Neuronal stem cell (in vitro differentiated cells): ENCODE data around the gene FTSJ1.

Experiments
- DNase-seq: peaks from one replicate; pipeline ENCODE4 v3.0.0-alpha.2; 2013; ENCODE audit warnings: low spot score
- H2AFZ ChIP-seq: one replicate; pipeline ENCODE4 v1.6.1; 2013; ENCODE audit warnings: mild to moderate bottlenecking, low read length, inconsistent platforms
- H2AK5ac ChIP-seq: 2 replicates; pipeline ENCODE4 v1.6.1; 2013; ENCODE audit warnings: low read depth, mild to moderate bottlenecking, inconsistent platforms, low read length, moderate library complexity, mixed read lengths
- H2BK120ac ChIP-seq: 2 replicates; pipeline ENCODE4 v1.6.1; 2013; ENCODE audit warnings: low read depth, mild to moderate bottlenecking, inconsistent platforms, low read length, moderate library complexity, mixed read lengths
- H2BK12ac ChIP-seq: one replicate; pipeline ENCODE4 v1.6.1; 2013; ENCODE audit warnings: low read length, inconsistent platforms
- H2BK15ac ChIP-seq: 2 replicates; pipeline ENCODE4 v1.6.1; 2013; ENCODE audit warnings: mild to moderate bottlenecking, low read length, inconsistent platforms, mixed read lengths
- H2BK5ac ChIP-seq: one replicate; pipeline ENCODE4 v1.6.1; 2013; ENCODE audit warnings: inconsistent platforms, mild to moderate bottlenecking, low read length, moderate library complexity
- H3K14ac ChIP-seq: one replicate; pipeline ENCODE4 v1.6.1; 2013; ENCODE audit warnings: low read length, inconsistent platforms
- H3K18ac ChIP-seq: 2 replicates; pipeline ENCODE4 v1.6.1; 2013; ENCODE audit warnings: low read length, inconsistent platforms
- H3K23ac ChIP-seq: 2 replicates; pipeline ENCODE4 v1.6.1; 2013; ENCODE audit warnings: low read depth, mild to moderate bottlenecking, mixed read lengths, low read length, inconsistent platforms; ENCODE audit not compliant: poor library complexity
- H3K27ac ChIP-seq: replicated peaks from 3 replicates; pipeline ENCODE4 v1.5.1; 2013; ENCODE audit warnings: low read length, inconsistent platforms
- H3K27me3 ChIP-seq, 3 experiments: 2 replicates each; pipeline ENCODE4 v1.6.1; 2013; ENCODE audit warnings: low read length in 3 of 3, mild to moderate bottlenecking in 2 of 3, inconsistent platforms in 1 of 3, low read depth in 1 of 3, mixed read lengths in 1 of 3, moderate library complexity in 1 of 3; ENCODE audit not compliant: control insufficient read depth in 3 of 3, insufficient read depth in 3 of 3
- H3K36me3 ChIP-seq, 2 donors: replicated peaks in 1 of 2; 2 replicates each; pipeline ENCODE4 v1.6.1; 2013; ENCODE audit warnings: low read length in 2 of 2; ENCODE audit not compliant: control insufficient read depth in 2 of 2, insufficient read depth in 2 of 2
- H3K4ac ChIP-seq: 2 replicates; pipeline ENCODE4 v1.6.1; 2013; ENCODE audit warnings: inconsistent platforms, mild to moderate bottlenecking, low read length, moderate library complexity
- H3K4me1 ChIP-seq, 2 donors: 1 replicate in 1 of 2; 2 replicates in 1 of 2; pipeline ENCODE4 v1.6.1; 2013; ENCODE audit warnings: low read length in 2 of 2, low read depth in 1 of 2; ENCODE audit not compliant: control insufficient read depth in 2 of 2, insufficient read depth in 1 of 2
- H3K4me2 ChIP-seq: one replicate; pipeline ENCODE4 v1.6.1; 2013; ENCODE audit warnings: mild to moderate bottlenecking, low read length, inconsistent platforms; ENCODE audit not compliant: insufficient read depth, poor library complexity, severe bottlenecking
- H3K4me3 ChIP-seq, 2 donors: 2 replicates each; pipeline ENCODE4 v1.5.1; 2013; ENCODE audit warnings: low read length in 2 of 2, mild to moderate bottlenecking in 2 of 2, inconsistent platforms in 1 of 2, moderate library complexity in 1 of 2
- H3K79me1 ChIP-seq: one replicate; pipeline ENCODE4 v1.6.1; 2013; ENCODE audit warnings: low read depth, mild to moderate bottlenecking, inconsistent platforms, low read length, moderate library complexity
- H3K9ac ChIP-seq: one replicate; pipeline ENCODE4 v1.6.1; 2013; ENCODE audit warnings: mild to moderate bottlenecking, low read depth, low read length, inconsistent platforms; ENCODE audit not compliant: poor library complexity
- H3K9me3 ChIP-seq, 2 donors: replicated peaks in 1 of 2; 2 replicates each; pipeline versions ENCODE3 to v1.6.1; 2013; ENCODE audit warnings: low read length in 2 of 2, mild to moderate bottlenecking in 2 of 2, inconsistent platforms in 1 of 2, low read depth in 1 of 2, mixed read lengths in 1 of 2, moderate library complexity in 1 of 2; ENCODE audit not compliant: control insufficient read depth in 2 of 2, insufficient read depth in 1 of 2
- H4K8ac ChIP-seq: one replicate; pipeline ENCODE4 v1.6.1; 2013; ENCODE audit warnings: low read depth, mild to moderate bottlenecking, inconsistent platforms, low read length, moderate library complexity
- H4K91ac ChIP-seq: one replicate; pipeline ENCODE4 v1.6.1; 2013; ENCODE audit warnings: low read length, low read depth, mild to moderate bottlenecking, inconsistent platforms; ENCODE audit not compliant: poor library complexity
- WGBS, 2 donors: extraction: QIAGEN DNeasy Blood & Tissue Kit; methylation state at CpG; one replicate each; pipeline ENCODE4 v1.1.7; 2013; ENCODE audit warnings: missing lambda C conversion rate in 2 of 2, mixed read lengths in 1 of 2; ENCODE audit not compliant: insufficient read length in 2 of 2, insufficient replicate concordance in 1 of 2; ENCODE audit errors: extremely low coverage in 2 of 2; 5-methylcytosine and 5-hydroxymethylcytosine counted together

Gene FTSJ1

DNA sequence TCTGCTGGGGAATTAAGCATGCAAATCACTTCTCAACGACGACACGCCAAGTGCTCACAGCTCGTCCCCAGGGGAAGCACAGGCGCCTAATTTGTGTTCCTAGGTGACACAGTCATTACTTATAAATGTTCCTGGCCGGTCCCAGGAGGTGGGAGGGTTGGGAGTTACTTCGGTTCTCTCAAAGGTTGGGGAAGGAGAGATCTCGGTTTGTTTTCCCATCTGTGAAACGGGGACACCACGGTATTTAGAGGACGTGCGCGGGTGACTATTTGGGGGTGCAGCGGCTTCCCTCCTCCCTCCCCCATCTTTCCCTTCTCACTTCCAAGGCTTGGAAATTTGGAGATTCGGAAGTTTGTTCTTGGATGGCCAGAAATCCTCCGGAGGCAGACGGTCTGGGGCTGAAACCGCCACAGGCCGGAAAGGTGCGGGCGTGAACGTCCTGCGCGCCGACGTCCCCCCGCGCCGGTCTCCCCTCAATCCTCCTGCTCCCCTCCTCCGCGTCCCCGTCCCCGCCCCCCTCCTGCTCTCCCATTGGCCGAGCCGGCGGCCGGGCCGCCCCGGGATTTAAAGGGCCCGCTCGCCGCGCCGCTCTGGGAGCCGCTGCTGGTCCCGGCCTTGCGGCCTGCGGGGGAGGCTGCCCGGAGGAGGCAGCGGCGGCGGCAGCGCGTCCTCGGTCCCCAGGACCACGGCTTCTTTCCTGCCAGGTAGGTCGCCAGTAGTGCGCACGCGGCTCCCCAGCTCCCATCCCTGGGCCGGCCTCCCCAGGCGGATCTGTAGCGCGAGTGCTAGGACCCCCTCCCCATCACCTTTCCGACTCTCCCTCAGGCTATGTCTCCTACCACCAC is 32.6 kb downstream of the FTSJ1 start, which contains the start of gene PORCN:
Gene PORCN, plus strand, starts transcription at position 593 of the 845 bp plus-strand sequence. CDS start 829 bp downstream, outside the sequence.
- Histone ChIP-seq H3K9me3 (no peaks in the 10 kb centered on the region), H3K4ac (no peak within 1 kb of the TSS), H2AFZ (peak within 1 kb of the TSS; percentile 95), H3K27me3 (no peaks in the 10 kb centered on the region), H2BK120ac (no peak within 1 kb of the TSS), H3K18ac (peak within 1 kb of the TSS; percentile 15), H2AK5ac (no peak within 1 kb of the TSS), H2BK5ac (no peak within 1 kb of the TSS), H3K9ac (peak within 1 kb of the TSS; percentile 83), H4K8ac (no peak within 1 kb of the TSS), H3K14ac (no peak within 1 kb of the TSS), H3K4me3 (peak within 1 kb of the TSS; percentile 75 to 90), H3K27ac (no peak within 1 kb of the TSS), H3K4me1 (peaks cover 4% of the 10 kb centered on the region in 2 donors), H3K79me1 (no peaks in the 10 kb centered on the region), H3K36me3 (peaks cover 0 to 1% of the 10 kb centered on the region in 2 donors), H2BK15ac (no peak within 1 kb of the TSS), H3K23ac (no peak within 1 kb of the TSS), H4K91ac (no peak within 1 kb of the TSS), H3K4me2 (peak within 1 kb of the TSS; percentile 62), H2BK12ac (no peak within 1 kb of the TSS)
- no CpG with 5 or more reads among the region's 65 CpGs for WGBS, 2 donors
- DNase-seq, result peak; percentile 50

DNA sequence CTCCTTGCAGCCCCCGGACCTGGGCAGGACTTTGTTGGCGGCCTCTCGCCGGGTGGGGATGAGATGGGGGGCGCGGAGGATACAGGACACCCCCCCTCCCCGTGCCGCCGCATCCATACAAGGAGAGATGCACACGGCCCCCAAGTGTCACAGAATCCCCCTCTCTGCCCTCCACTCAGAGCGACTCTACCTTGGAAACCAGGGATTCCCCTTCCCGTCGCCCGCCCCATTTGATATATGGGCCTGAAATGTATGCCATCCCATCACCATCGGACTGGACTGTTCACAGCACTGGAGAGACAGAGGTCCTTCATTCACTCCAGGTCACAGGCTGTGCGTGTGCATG is 33.2 kb downstream of the FTSJ1 start:
- Histone ChIP-seq H3K9me3 (no peaks in the 10 kb centered on the region), H2AK5ac (no peak overlapping the region), H3K4me3 (peak overlapping the region; percentile 75 to 90), H2BK120ac (no peak overlapping the region), H2BK15ac (no peak overlapping the region), H2AFZ (peak overlapping the region; percentile 95), H3K4ac (no peak overlapping the region), H4K91ac (no peak overlapping the region), H3K18ac (peak overlapping the region; percentile 15), H3K27me3 (no peaks in the 10 kb centered on the region), H3K27ac (no peak overlapping the region), H3K4me1 (peaks cover 4% of the 10 kb centered on the region in 2 donors), H4K8ac (no peak overlapping the region), H3K23ac (no peak overlapping the region), H3K9ac (peak overlapping the region; percentile 83), H2BK12ac (no peak overlapping the region), H3K4me2 (peak overlapping the region; percentile 62), H3K36me3 (peaks cover 0 to 1% of the 10 kb centered on the region in 2 donors), H3K14ac (no peak overlapping the region), H2BK5ac (no peak overlapping the region), H3K79me1 (no peaks in the 10 kb centered on the region)
- no peak for DNase-seq
- WGBS, 2 donors, result no CpG with 5 or more reads among the region's 16 CpGs

DNA sequence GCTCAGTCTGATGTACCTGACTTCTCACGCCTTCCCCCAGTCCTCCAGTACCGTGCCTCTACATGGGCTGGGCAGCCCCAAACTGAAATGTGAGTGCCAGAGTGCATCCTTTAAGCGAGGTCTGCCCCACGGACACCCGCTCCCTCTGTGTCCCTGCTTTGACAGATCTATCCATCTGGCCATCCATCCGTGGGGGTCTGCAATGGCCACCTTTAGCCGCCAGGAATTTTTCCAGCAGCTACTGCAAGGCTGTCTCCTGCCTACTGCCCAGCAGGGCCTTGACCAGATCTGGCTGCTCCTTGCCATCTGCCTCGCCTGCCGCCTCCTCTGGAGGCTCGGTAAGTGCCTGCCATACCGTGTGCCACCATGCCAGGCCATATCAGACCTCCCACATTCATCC is 33.6 kb downstream of the FTSJ1 start:
- Histone ChIP-seq H2BK12ac (no peak overlapping the region), H3K36me3 (peaks cover 1 to 3% of the 10 kb centered on the region in 2 donors), H3K27ac (no peak overlapping the region), H2BK15ac (no peak overlapping the region), H3K9ac (peak overlapping the region; percentile 70), H3K9me3 (no peaks in the 10 kb centered on the region), H4K8ac (no peak overlapping the region), H3K4me1 (peaks cover 4% of the 10 kb centered on the region in 2 donors), H2BK120ac (no peak overlapping the region), H2BK5ac (no peak overlapping the region), H3K18ac (no peak overlapping the region), H3K4ac (no peak overlapping the region), H2AK5ac (no peak overlapping the region), H3K14ac (no peak overlapping the region), H4K91ac (no peak overlapping the region), H3K4me3 (peak overlapping the region; percentile 75 to 90), H3K23ac (no peak overlapping the region), H3K4me2 (peak overlapping the region; percentile 62), H2AFZ (peak overlapping the region; percentile 95), H3K79me1 (no peaks in the 10 kb centered on the region), H3K27me3 (no peaks in the 10 kb centered on the region)
- no peak for DNase-seq
- WGBS, 2 donors, result no CpG with 5 or more reads among the region's 11 CpGs

DNA sequence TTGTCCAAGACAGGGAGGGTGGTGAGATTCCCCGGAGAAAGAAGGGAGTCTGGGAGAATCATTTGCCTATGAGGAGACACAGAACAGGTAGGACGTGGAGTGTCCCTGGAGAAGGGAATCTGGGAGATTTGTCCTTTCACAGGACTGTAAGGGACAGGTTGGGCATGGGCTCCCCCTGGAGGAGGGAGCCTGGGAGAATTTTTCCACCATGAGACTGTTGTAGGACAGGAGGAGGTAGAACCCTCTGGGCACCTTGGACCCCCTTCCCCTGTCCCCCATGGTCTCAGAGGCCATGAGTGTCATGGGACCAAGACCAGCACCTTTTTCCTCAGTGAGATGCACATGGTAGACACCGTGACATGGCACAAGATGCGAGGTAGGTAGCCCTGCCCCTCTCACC is 35.6 kb downstream of the FTSJ1 start:
- no peaks in the 10 kb centered on the region for H3K79me1 ChIP-seq
- H3K27ac ChIP-seq, result no peak overlapping the region
- no peak overlapping the region for H3K14ac ChIP-seq
- no peak overlapping the region for H2AFZ ChIP-seq
- H3K9ac ChIP-seq, result no peak overlapping the region
- WGBS, 2 donors, result no CpG with 5 or more reads among the region's 4 CpGs
- H2BK15ac ChIP-seq, result no peak overlapping the region
- no peak overlapping the region for H2AK5ac ChIP-seq
- H3K36me3 ChIP-seq, result peaks cover 1 to 3% of the 10 kb centered on the region in 2 donors
- H3K9me3 ChIP-seq, result no peaks in the 10 kb centered on the region
- H3K23ac ChIP-seq, result no peak overlapping the region
- H2BK120ac ChIP-seq, result no peak overlapping the region
- no peak overlapping the region for H3K18ac ChIP-seq
- no peak overlapping the region for H2BK12ac ChIP-seq
- no peak overlapping the region for H3K4ac ChIP-seq
- H4K8ac ChIP-seq, result no peak overlapping the region
- peaks cover 4% of the 10 kb centered on the region in 2 donors for H3K4me1 ChIP-seq
- H4K91ac ChIP-seq, result no peak overlapping the region
- H3K27me3 ChIP-seq, result no peaks in the 10 kb centered on the region
- H2BK5ac ChIP-seq, result no peak overlapping the region
- H3K4me2 ChIP-seq, result no peak overlapping the region
- no peak overlapping the region for H3K4me3 ChIP-seq
- no peak for DNase-seq
